KMS-11 (cell line): ENCODE measurements around the gene PLPPR4.
"Not testable (repeated sequence)": the region's sequence is repeated elsewhere in the genome, so short reads cannot be mapped to it uniquely, and the experiment has no call there.

Experiments used
- H2AFZ ChIP-seq: fragments of 200-600 bp; sonication (generic); 2 replicates; pipeline ENCODE4 v1.6.1; 2016; ENCODE audit warnings: antibody characterized with exemption, mixed run types, low read depth
- H3K27ac ChIP-seq: fragments of 200-600 bp; sonication (generic); 2 replicates; pipeline ENCODE4 v1.6.1; 2016; ENCODE audit warnings: mild to moderate bottlenecking, mixed run types
- H3K27me3 ChIP-seq: fragments of 200-600 bp; sonication (generic); 2 replicates; pipeline ENCODE4 v1.6.1; 2017; ENCODE audit warnings: mild to moderate bottlenecking, low read depth, mixed run types, moderate library complexity; ENCODE audit not compliant: insufficient read depth
- H3K36me3 ChIP-seq: fragments of 200-600 bp; sonication (generic); 2 replicates; pipeline ENCODE4 v1.6.1; 2017; ENCODE audit warnings: mild to moderate bottlenecking, mixed run types; ENCODE audit not compliant: insufficient read depth
- H3K4me1 ChIP-seq: fragments of 200-600 bp; sonication (generic); 2 replicates; pipeline ENCODE4 v1.6.1; 2016; ENCODE audit warnings: mild to moderate bottlenecking, low read depth, mixed run types; ENCODE audit not compliant: poor library complexity, severe bottlenecking
- H3K4me2 ChIP-seq: fragments of 200-600 bp; sonication (generic); 2 replicates; pipeline ENCODE4 v1.7.0; 2016; ENCODE audit warnings: mild to moderate bottlenecking, mixed run types
- H3K4me3 ChIP-seq: fragments of 200-600 bp; sonication (generic); IDR thresholded peaks from 2 replicates; pipeline ENCODE4 v1.6.1; 2017; ENCODE audit warnings: low read depth, low read length, mixed read lengths; ENCODE audit not compliant: insufficient read depth
- H3K79me2 ChIP-seq: fragments of 200-600 bp; sonication (generic); 2 replicates; pipeline ENCODE4 v1.6.1; 2016; ENCODE audit warnings: low read depth, mixed run types; ENCODE audit not compliant: insufficient read depth
- H3K9ac ChIP-seq: fragments of 200-600 bp; sonication (generic); 2 replicates; pipeline ENCODE4 v1.6.1; 2016; ENCODE audit warnings: mild to moderate bottlenecking, mixed run types
- H4K20me1 ChIP-seq: fragments of 200-600 bp; sonication (generic); 2 replicates; pipeline ENCODE4 v1.6.1; 2016; ENCODE audit warnings: mild to moderate bottlenecking, mixed run types; ENCODE audit not compliant: insufficient read depth
- TF ChIP-seq, protein P1 (sequence below): fragments of 200-600 bp; sonication (generic); conservative IDR thresholded peaks from 2 replicates; pipeline ENCODE4 v1.6.1; 2017; ENCODE audit warnings: low read depth, mild to moderate bottlenecking, antibody characterized with exemption, low read length, moderate library complexity, mixed read lengths

The PLPPR4 gene

DNA sequence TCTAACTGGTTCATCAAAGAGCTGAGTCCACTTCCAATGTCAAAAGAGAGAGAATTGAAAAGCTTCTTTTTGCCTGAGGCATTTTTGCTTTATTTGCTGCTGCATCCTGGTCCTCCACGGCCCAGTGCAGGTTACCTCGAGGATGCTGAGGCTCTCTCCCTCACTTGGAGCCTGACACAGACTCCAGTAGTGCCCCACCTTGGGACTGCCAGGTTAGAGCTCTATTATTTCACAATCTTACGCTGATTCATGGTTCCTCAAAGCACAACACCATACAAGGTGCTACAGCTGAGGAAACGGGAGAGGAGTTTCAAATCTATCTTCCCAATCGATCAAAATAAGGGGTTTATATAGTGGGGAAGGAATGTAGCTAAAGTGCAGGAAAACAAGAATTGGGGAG, 13.6 kb upstream of the PLPPR4 start:
- Histone ChIP-seq H3K27me3 (no peaks in the 10 kb centered on the region), H3K79me2 (no peaks in the 10 kb centered on the region), H4K20me1 (no peaks in the 10 kb centered on the region), H3K9ac (no peak overlapping the region), H3K4me3 (no peak overlapping the region), H3K4me2 (no peak overlapping the region), H3K4me1 (no peaks in the 10 kb centered on the region), H3K36me3 (no peaks in the 10 kb centered on the region), H3K27ac (no peak overlapping the region), H2AFZ (no peak overlapping the region)
- TF ChIP-seq, protein P1, sequence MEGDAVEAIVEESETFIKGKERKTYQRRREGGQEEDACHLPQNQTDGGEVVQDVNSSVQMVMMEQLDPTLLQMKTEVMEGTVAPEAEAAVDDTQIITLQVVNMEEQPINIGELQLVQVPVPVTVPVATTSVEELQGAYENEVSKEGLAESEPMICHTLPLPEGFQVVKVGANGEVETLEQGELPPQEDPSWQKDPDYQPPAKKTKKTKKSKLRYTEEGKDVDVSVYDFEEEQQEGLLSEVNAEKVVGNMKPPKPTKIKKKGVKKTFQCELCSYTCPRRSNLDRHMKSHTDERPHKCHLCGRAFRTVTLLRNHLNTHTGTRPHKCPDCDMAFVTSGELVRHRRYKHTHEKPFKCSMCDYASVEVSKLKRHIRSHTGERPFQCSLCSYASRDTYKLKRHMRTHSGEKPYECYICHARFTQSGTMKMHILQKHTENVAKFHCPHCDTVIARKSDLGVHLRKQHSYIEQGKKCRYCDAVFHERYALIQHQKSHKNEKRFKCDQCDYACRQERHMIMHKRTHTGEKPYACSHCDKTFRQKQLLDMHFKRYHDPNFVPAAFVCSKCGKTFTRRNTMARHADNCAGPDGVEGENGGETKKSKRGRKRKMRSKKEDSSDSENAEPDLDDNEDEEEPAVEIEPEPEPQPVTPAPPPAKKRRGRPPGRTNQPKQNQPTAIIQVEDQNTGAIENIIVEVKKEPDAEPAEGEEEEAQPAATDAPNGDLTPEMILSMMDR, result no peak

DNA sequence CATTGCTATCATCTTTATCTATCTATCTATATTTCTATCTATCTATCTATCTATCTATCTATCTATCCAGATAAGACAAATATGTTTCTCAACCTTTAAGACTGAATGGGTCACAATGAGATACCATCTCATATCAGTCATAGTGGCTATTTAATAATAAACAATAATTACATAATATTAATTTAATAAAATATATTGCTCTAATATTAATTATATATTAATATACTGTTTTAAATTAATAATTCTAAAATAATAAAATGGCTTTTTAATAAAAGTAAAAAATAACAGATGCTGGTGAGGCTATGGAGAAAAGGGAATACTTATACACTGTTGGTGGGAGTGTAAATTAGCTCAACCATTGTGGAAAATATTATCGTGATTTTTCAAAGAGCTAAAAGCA, 13.0 kb upstream of the PLPPR4 start:
- TF ChIP-seq, protein P1, result no peak
- Histone ChIP-seq H3K4me2 (no peak overlapping the region), H3K27me3 (no peaks in the 10 kb centered on the region), H2AFZ (no peak overlapping the region), H3K4me1 (no peaks in the 10 kb centered on the region), H4K20me1 (no peaks in the 10 kb centered on the region), H3K27ac (no peak overlapping the region), H3K36me3 (no peaks in the 10 kb centered on the region), H3K4me3 (no peak overlapping the region), H3K9ac (no peak overlapping the region), H3K79me2 (no peaks in the 10 kb centered on the region)

DNA sequence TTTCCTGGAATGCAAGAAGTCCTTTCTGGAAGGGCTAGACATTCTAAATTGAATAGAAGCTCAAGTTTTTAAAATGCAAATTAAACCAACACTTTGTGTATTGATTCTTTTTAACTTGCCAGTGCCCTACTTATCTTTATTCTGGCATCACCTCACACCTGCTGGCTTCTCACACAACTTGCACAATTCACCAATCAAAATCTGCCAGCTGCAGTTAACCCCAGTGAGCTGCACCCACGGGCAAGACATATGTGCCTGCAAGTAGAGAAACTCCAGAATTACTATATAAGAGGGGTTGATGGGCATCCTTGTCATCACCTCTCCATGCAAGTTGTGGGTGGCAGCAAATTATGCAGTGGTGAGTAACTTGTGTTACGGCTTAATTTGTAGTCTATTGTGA, 11.7 kb upstream of the PLPPR4 start:
- H4K20me1 ChIP-seq, result no peaks in the 10 kb centered on the region
- H3K27ac ChIP-seq, result no peak overlapping the region
- H3K4me3 ChIP-seq, result no peak overlapping the region
- no peak overlapping the region for H2AFZ ChIP-seq
- H3K36me3 ChIP-seq, result no peaks in the 10 kb centered on the region
- no peak overlapping the region for H3K9ac ChIP-seq
- no peak overlapping the region for H3K4me2 ChIP-seq
- H3K27me3 ChIP-seq, result no peaks in the 10 kb centered on the region
- no peaks in the 10 kb centered on the region for H3K4me1 ChIP-seq
- TF ChIP-seq, protein P1, result no peak
- no peaks in the 10 kb centered on the region for H3K79me2 ChIP-seq

DNA sequence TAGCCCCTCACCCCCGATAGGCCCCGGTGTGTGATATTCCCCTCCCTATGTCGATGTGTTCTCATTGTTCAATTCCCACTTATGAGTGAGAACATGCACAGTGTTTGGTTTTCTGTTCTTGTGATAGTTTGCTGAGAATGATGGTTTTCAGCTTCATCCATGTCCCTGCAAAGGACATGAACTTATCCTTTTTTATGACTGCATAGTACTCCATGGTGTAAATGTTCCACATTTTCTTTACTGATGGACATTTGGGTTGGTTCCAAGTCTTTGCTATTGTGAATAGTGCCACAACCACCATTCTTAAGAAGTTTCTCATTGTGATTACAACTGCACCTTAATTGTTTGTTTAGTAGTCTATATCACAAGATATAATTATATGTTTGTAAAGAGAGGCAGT, 3.9 kb upstream of the PLPPR4 start:
- H3K4me2 ChIP-seq, H3K9ac ChIP-seq, H3K36me3 ChIP-seq, H4K20me1 ChIP-seq, H3K79me2 ChIP-seq, H3K4me3 ChIP-seq, H3K4me1 ChIP-seq, H3K27me3 ChIP-seq, H3K27ac ChIP-seq, H2AFZ ChIP-seq: not testable (repeated sequence)

DNA sequence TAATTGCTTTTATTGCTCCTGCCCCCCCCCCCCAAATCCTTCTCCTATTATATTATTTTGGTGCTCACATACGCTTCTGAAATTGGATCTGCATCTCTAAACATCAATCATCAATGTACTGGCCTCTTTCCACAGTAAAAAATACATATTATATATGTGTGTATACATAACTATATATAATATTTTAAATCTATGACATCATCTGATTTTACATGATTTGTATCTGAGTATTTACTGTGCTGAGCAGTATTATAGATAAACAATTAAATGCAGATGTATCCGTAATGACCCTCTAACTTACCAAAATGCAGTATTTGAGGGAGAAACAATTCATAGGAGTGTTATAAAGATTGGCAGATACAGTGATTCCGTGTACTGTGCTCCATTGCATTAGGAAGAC, 832 bp downstream of the PLPPR4 start:
- H3K9ac ChIP-seq, result no peak overlapping the region
- no peak overlapping the region for H3K27ac ChIP-seq
- H3K79me2 ChIP-seq, result no peaks in the 10 kb centered on the region
- TF ChIP-seq, protein P1, result no peak
- H3K4me2 ChIP-seq, result no peak overlapping the region
- no peaks in the 10 kb centered on the region for H3K36me3 ChIP-seq
- no peaks in the 10 kb centered on the region for H3K27me3 ChIP-seq
- no peaks in the 10 kb centered on the region for H3K4me1 ChIP-seq
- H3K4me3 ChIP-seq, result no peak overlapping the region
- H4K20me1 ChIP-seq, result no peaks in the 10 kb centered on the region
- H2AFZ ChIP-seq, result no peak overlapping the region
